Hematopoietic multipotent progenitor cell treated with erythropoietin and hydrocortisone succinate and interleukin-3 and kit ligand, for 6 days (in vitro differentiated cells): Measurements from ENCODE around the gene HOXA9.

Source experiments
- DNase-seq: peaks from one replicate; pipeline ENCODE4 v3.0.0-alpha.2; 2015

The HOXA9 gene

DNA sequence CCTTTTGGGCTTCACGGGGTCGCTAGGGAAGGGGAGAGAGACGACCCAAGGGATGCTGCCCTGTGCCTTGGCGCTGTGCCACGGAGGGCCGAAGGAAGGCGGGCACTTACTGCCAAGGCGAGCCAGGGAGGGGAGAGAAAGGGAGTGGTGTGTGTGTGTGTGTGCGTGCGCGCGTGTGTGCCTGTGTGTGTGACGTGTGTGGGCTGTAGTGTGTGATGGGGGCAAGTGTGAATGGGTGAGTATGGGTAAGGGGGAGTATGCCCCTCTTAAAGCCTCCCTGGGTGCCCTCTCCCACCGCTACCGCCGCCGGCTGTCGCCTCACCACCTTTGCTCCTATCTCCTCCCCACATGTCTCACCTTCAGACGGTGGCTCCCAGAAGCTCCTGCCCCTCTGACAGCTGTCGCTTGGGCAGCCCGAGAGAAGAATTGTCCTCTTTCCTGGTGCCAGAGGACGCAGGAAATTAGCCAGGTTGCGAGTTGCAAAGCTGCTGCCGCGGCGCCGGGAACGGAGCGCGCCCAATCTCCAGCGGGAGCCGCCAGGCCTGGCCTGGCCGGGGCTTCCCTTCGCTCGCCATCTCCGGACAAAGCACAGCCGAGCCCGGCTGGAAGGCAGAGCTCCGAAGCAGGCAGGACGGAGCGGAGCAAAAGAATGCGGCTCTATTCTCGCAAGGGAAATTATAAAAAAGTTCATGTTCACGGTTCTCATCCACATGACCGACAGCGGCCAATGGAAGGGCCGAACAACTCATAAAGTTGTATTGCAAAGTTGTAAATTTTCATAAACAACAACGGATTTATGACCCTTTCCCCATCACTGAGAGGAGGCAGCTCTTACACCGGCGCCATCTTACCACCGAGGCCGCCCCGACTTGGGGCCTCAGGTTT is 13.2 kb downstream of the HOXA9 start, which contains the start of gene HOXA3:
TSS of gene HOXA3 (minus strand) at position 653 of the 885 bp plus-strand sequence. CDS start 41,943 bp downstream, outside the sequence.
- no peak for DNase-seq

DNA sequence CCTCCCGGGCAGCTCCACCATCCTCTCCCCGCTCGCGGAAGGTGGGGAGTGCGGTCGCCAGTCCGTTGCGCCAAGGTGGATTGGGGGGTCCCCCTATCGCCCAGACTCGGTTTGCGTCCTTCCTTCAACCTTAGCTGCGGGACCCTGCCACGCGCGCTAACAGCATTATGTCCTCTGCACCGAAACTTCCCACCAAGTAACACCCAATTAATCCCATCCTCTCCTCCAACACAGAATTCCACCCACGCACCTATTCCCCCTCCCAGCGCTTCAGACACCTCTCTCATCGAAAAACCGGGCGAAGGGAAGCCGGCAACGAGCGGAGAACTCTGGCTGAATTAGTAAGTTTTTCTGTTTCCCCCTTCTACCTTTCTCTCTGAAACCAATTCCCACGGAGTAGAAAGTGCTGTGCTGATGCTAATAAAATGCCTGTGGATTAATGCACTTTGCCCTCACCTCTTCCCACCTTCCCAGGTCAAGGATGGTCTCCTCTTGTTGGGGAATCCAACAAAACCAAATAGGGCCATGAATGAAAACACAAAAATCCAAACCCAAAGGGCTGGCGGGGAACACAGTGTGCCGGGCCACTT is 13.9 kb downstream of the HOXA9 start:
- DNase-seq: no peak

DNA sequence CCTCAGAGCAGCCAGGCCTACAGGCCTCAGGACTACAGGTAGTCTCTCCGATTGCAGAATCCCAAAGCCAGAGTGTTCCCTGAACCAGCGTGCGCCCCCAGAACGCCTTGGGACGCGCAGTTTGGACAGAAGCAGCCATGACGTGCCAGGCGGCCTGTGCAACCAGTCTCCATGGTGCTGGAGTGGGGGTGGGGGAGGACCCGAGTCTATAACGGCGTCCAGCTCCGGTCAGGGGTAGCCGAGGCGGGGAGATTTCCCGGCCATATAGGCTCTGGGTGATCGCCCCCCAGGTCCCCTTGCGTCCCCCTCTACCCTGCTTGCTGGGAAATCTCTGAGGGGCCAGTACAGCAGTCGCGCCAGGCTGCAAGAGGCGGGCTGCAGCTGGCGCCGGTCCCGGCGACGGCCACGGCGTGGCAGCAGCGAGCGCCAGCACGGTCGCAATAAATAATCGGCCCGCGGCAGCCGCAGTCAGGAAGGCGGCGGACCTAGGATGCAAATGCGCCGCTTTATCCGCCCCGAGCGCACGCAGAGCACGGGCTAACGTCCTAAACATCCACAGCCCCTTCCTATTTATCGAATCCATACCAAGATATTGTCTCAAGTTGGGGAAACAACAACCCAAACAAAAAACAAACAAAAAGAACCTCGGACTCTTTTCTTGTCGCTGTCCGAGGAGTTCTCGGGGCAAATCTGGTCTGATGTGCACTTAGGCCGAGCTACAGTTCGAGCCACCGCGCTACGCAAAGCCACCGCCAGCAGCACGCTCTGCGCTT is 14.6 kb downstream of the HOXA9 start:
- peak; percentile 91 for DNase-seq

DNA sequence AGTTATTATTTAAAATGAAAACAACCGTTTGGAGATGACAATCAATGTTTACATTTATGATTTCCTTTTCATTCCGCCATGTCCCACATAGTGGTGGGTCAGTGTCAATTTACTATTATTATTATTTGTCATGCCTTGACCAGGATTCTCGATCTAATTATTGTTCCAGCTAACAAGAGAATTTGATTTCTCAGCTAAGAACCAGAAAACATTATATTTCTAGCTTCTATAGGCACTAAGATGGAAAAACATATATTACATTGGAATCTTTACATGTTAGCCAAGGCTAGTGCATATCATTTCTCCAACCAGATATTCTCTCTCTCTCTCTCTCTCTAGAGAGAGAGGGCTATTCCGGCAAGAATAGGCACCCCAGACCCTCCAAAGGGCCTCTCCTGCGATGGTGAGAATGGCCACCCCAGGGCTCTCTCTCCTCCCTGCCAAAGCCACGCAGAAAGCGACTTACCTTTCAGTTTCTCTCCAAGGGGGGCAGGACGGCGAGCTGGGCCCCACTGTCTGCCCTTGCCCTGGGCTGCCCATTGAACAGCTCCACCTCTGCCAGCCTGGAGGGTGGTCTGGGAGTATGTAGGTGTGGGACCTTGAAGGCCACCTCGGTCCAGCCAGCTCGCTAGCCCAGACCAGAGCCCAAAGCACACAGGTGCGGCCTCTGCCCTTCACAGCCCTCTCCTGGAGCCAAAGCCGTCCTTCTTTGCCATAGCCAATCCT is 15.3 kb downstream of the HOXA9 start:
- DNase-seq: no peak

DNA sequence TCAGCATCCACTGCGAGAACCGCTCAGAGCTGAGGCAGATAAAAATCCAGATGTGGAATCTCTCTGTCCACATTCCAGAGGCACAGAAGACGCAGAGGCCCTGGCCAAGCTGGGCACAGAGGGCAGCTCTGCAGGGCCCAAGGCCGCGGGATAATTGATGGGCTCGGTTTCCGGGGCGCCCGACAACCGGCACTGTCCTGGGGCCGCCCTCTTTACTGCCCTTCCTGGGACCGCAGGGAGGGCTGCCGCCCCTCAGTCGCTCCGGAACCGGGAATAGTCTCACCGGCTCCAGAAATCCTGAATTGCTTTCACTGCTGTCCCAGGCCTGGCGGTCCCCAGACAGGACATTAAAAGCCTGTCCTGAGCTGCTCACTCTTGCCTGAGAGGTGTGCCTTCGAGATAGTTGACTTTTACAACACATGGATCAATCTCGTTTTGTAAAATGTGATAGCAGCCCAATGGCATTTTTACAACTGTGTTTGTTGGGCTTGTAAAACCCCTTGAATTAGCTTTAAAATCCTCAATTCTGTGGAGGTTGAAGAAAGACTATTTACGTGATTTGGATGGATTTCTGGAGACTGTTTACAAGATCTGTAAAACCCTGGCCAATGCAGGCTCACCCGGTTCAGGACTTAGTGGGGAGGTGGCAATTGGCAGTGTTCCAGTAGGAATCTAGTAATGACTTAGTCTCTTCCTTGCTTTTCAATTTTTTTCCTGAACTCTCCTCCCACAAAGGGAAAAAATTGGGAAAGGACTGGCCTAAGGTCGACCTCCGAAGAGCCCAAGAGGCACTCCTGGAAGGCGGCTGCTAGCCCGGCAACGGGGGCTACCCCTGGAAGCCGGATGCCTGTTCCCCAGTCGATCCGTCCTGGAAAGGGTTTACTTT is 16.3 kb downstream of the HOXA9 start:
- DNase-seq: no peak

DNA sequence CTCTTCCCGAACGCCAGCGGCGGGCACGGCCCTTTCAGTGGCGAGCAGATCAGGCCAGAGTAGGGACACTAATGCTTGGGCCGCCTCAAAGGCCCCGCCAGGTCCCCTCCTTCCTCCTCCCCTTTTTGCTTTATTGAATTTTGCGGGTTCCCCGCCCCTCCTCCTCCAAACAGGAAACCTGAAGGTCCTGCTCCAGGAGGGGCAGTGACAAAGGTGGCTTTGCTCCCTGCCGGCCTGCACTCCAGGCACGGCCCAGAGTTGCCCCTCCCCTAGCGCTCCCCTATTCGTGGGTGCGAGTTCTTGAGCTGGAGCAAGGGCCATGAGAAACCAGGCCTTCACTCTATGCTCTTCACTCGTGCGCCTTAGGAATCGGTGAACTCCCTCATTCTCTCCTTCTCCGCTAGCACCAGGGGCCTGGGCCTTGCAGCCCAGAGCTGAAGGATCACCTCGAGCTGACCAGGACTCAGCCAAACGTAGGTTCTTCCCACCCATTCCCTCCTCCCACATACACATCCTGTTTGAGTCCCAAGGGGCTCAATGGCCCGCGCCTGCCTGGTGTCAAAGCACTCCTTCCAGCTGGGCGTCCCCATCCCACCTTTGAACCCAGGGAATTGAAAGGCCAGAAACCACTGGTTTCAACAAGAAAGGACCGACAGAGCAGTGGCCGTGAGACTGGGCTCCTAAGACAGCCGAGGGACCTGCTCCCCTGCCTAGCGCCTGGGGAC is 17.1 kb downstream of the HOXA9 start:
- no peak for DNase-seq

DNA sequence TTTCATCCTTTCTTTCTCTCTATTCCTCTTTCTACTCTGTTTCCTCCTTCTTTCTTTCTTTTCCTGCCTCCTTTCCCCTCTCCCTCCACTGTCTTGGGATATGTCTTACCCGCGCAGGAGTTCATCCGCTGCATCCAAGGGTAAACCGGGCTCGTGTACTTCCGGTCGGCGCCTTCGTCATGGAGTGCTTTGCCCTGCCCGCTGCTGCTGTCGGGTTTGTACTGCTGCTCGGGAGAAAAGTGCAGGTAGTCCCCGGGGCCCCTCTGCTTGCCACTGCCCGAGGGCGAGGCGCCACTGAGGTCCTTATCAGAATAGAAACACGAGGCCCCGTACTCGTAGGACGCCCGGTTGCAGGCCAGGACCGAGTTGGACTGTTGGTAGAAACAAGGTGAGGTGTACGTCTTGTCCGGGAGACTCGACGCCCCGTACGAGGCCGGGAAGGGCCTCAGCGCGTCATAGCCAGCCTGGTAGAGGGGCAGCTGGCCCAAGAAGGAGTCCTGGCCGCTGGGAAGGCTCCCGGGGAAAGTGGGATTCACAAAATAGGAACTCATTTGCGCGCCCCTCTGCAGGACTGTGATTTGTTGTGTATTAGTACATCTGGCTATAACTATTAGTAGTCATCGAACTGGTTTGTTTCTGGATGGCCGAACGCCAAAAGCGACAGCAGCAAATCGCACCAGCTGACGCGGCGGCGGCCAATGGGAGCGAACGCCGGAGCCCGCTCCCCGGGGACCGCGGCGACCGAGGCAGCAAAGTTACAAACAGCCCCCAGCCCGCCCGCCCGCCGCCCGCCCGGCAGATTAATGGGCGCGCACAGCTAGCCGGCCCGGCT is 17.9 kb downstream of the HOXA9 start, which contains the start of gene HOXA6:
TSS of gene HOXA6 (minus strand) at position 576 of the 832 bp plus-strand sequence. CDS start at position 551, 25 bp downstream.
- no peak for DNase-seq

DNA sequence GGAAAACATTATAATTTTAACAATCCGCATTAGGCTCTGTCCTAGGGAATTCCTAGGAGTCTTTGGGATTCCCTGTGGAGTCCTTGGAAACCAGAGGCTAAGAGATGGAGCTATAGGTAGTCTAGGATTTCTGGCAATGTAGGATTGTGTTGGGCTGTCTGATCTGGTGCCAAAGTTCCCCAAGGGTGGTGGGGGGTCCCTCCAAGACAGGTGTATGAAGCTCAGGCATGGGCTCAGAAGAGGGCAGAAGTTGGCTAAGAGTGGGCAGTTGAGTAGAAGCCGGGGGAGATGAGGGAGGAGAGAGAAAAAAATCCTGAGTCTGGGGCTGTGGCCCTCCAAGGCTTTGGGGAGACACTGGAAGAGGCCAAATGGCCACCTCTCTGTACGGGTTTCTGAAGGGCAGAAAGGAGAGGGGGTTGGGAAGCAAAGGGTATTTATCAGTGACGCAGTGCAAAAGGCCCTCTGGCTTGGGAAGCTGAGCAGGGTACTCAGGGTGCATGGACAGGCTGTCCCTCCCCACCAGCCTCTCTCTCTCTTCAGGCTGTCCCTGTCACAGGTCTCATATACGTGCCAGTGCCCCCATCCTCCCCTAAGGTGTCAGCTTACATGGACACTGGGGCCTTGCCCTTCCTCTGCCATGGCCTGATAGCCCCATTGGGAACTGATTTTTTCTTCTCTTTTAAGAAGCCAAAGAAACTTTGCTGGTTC is 18.7 kb downstream of the HOXA9 start:
- DNase-seq: no peak

DNA sequence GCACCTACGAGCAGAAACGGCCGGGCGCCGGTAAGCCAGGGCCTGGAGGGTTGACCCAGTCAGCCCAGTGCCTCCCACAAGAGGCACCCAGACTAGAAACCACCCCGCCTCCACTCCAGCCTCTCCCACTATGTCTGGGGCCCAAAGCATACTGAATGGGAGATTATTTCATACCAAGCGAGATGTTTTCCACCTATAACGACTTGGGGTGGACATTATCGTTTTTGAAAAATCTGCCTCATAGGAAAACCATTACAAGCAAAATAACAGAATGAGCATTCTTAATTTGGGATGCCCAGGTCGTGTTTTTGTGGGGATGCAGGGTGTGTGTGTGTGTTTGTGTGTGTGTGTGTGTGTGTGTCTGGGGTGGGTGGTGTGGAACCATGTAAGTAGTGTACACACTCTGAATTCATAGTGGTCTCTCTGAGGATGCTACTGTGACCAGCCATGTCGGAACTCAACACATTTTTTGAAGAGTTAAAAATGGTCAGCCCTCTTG is 19.4 kb downstream of the HOXA9 start:
- DNase-seq: no peak

DNA sequence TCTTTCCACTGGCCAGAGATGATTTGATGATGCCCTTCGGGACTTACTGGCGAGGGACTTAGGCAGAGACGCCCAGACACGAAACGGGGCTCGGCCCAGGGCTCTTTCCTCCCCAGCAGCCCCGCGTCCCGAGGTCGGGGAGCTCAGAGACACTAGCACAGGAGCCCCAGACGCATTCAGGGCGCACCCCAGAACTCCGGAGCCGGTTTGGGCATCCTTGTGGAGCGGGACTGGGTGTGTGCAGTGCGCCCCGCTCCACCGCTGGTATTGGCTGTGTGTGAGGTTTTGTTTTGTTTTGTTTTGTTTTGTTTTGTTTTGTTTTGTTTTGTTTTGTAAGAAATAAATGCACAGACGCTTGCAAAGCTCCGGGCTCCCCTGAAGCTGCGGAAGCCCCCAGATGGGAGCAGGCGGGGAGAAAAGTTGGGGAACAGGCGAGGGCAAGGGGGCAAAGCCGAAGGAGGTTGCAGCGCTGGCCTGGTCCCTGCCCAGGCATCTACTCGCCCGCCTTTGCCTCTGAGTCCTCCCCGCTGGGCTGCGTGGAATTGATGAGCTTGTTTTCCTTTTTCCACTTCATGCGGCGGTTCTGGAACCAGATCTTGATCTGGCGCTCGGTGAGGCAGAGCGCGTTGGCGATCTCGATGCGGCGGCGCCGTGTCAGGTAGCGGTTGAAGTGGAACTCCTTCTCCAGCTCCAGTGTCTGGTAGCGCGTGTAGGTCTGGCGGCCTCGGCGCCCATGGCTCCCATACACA is 20.0 kb downstream of the HOXA9 start:
- DNase-seq: no peak

DNA sequence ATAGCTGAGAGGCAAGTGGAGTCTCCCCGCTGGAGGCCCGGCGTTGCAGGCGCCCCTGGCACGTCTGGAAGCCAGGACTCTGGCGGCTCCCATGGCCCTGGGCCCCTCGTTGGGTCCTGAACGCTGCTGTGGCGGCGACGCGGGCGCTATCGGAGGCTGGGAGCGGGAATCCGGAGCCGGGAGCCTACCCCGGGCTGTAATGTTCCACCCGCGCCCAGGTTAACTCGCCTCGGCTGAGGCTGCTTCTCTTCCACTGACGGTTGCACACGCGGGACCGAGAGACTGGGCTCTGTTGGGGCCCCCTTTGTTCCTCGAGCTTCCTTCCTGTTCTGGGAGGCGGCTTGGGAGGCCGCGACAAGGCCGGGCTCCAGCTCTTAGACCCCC is 20.6 kb downstream of the HOXA9 start:
- no peak for DNase-seq

DNA sequence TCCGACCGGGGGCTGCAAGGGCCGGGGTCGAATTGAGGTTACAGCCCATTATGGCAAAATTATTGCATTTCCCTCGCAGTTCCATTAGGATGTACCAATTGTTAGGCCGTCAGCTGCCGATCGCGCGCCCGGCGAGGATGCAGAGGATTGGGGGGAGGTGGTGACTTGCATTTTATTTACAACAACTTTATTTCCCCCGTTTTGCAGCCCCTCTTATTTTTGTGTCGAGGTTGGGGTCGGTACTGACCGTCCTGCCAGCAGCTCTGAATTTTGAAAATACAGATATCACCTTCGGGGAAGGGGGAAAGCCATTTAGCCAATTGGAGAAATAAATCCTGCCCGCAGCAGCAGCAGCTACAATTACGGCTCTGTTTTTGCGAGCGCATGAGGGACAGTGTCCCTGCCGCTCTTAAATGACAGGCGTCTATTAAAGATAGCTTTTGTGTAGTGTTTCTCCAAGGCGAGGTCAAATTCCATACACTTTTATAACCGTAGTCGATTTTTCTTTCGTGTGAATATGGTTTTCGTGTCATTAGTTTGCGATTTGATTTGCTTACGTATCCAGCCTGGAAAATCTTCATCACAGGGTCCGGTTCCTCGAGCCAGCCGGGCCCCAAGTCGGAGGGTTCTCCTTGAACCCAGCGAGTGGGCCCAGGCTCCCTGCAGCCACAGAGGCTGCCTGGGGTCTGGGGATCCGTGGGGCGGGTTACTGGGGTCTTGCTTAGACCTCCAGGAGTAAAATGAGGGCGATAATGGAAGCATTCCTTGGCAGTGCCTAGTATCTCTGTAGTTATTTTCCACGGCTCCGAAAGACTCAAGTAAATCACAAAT is 21.2 kb downstream of the HOXA9 start:
- no peak for DNase-seq

DNA sequence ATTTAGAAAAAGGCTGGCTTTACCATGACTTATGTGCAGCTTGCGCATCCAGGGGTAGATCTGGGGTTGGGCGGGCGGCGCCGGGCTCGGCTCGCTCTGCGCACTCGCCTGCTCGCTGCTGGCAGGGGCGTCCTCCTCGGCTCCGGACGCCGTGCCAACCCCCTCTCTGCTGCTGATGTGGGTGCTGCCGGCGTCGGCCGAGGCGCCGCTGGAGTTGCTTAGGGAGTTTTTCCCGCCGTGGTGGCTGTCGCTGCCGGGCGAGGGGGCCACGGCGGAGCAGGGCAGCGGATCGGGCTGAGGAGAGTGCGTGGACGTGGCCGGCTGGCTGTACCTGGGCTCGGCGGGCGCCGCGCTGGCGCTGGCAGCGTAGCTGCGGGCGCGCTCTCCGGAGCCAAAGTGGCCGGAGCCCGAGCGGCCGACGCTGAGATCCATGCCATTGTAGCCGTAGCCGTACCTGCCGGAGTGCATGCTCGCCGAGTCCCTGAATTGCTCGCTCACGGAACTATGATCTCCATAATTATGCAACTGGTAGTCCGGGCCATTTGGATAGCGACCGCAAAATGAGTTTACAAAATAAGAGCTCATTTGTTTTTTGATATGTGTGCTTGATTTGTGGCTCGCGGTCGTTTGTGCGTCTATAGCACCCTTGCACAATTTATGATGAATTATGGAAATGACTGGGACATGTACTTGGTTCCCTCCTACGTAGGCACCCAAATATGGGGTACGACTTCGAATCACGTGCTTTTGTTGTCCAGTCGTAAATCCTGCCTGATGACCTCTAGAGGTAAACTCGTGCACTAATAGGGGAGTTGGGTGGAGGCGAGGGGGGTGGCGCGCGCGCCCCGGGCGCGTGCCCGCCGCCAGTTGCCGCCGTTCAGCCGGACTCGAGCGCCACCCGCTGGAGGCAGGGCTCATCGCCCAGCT is 22.1 kb downstream of the HOXA9 start, which contains the start of gene HOXA5:
TSS of gene HOXA5 (minus strand) at position 659 of the 927 bp plus-strand sequence. CDS start at position 585, 74 bp downstream.
- DNase-seq: peak; percentile 73

DNA sequence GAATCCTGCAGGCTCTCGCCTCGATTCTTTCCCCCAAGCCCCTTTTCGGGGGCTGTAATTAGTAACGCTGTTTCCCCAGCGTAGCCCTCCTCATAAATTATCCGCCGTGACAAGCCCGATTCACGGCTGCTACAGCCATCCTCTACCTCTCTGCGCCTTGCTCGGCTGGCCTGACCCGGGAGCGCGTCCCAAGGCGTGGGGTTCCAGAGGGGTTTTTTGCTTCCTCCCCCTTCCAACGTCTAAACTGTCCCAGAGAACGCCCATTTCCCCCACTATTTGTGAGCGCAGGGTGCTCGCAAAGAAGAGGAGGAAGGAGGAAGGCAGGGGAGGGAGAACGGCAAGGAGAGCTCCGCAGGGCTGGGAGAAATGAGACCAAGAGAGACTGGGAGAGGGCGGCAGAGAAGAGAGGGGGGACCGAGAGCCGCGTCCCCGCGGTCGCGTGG is 22.7 kb downstream of the HOXA9 start:
- no peak for DNase-seq

DNA sequence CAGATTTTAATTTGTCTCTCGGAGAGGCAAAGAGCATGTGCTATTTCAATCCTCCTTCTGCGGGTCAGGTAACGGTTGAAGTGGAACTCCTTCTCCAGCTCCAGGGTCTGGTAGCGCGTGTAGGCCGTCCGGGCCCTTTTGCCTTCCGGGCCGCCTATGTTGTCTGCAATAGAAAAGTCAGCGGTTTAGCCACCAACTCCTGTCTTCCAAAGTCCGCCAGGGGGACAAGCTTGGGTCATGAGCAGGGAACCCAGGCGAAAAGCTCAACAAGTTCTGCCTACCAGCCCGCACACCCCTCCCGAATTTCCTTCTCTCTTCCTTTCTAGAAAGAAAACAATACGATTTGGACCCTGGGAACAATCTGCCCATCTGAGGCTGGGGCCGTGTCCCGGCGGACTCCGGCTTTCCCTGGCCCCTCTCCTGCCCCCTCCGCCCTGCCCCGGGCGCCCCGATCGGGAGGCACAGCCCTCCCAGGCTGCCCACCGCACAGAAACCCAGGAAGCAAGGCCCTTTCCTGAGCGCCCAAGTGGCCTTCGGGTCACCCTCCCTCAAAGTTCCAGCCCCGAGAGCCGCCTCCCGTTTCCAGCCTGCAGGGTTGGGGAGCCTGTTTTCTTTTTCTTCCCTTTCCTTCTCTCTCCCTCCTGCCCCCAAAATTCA is 23.3 kb downstream of the HOXA9 start:
- no peak for DNase-seq
